HepG2 (cell line): ENCODE measurements around the gene SCT. TPM values are rescaled to one million over a fixed set of nuclear protein-coding genes. Genes with fewer than 3 reads are reported as not detected.

Source experiments
- FOSL1 ChIP-seq: sonication (generic); formaldehyde crosslinking; IDR thresholded peaks from 2 replicates; pipeline ENCODE4 v1.9.0; 2021; ENCODE audit warnings: missing genetic modification reagents, borderline replicate concordance
- GABPA ChIP-seq, 2 experiments: IDR thresholded peaks; 2 replicates each; pipeline ENCODE4 v1.6.1; 2011 to 2016; ENCODE audit warnings: low read depth in 2 of 2, low read length in 1 of 2, missing biosample characterization in 1 of 2, missing genetic modification characterization in 1 of 2
- GTF3A ChIP-seq: sonication (generic); formaldehyde crosslinking; conservative IDR thresholded peaks from 2 replicates; pipeline ENCODE4 v1.4.0; 2020; ENCODE audit warnings: mild to moderate bottlenecking, missing genetic modification reagents
- KDM4B ChIP-seq: sonication (generic); formaldehyde crosslinking; IDR thresholded peaks from 2 replicates; pipeline ENCODE4 v1.4.0; 2020; ENCODE audit warnings: missing genetic modification reagents
- KDM6A ChIP-seq: IDR thresholded peaks from 2 replicates; pipeline ENCODE4 v1.6.1; 2016; ENCODE audit warnings: low read depth
- MED13 ChIP-seq: sonication (generic); formaldehyde crosslinking; IDR thresholded peaks from 2 replicates; pipeline ENCODE4 v1.5.0; 2020; ENCODE audit warnings: missing genetic modification reagents
- NFIC ChIP-seq: IDR thresholded peaks from 2 replicates; pipeline ENCODE4 v1.6.1; 2012; ENCODE audit warnings: mild to moderate bottlenecking, low read length, inconsistent platforms
- TP53 ChIP-seq: sonication (generic); formaldehyde crosslinking; conservative IDR thresholded peaks from 2 replicates; pipeline ENCODE4 v1.4.0; 2020; ENCODE audit warnings: missing genetic modification reagents
- ZIK1 ChIP-seq: sonication (generic); formaldehyde crosslinking; IDR thresholded peaks from 2 replicates; pipeline ENCODE4 v1.5.0; 2020; ENCODE audit warnings: mild to moderate bottlenecking, low read depth, missing genetic modification reagents, borderline replicate concordance
- ZNF292 ChIP-seq: sonication (generic); formaldehyde crosslinking; IDR thresholded peaks from 2 replicates; pipeline ENCODE4 v1.8.1; 2022; ENCODE audit warnings: mild to moderate bottlenecking, low read depth, missing genetic modification reagents, borderline replicate concordance
- ZNF331 ChIP-seq: sonication (generic); formaldehyde crosslinking; IDR thresholded peaks from 2 replicates; pipeline ENCODE4 v1.4.0; 2020; ENCODE audit warnings: missing genetic modification reagents
- ZNF496 ChIP-seq: sonication (generic); formaldehyde crosslinking; IDR thresholded peaks from 2 replicates; pipeline ENCODE4 v1.8.1; 2023; ENCODE audit warnings: mild to moderate bottlenecking, moderate library complexity, missing genetic modification reagents; ENCODE audit not compliant: insufficient replicate concordance
- ZNF546 ChIP-seq: sonication (generic); formaldehyde crosslinking; conservative IDR thresholded peaks from 2 replicates; pipeline ENCODE4 v1.8.1; 2023; ENCODE audit warnings: mild to moderate bottlenecking, missing genetic modification reagents
- polyA plus RNA-seq, 8 experiments: library from polyadenylated mRNA; depleted of rRNA in 3 of 8; stranded (reverse) in 7 of 8; unstranded in 1 of 8; fragments of >200 nt; fragmentation: Illumina TruSeq in 4 of 8; extraction: Trizol in 4 of 8; gene quantifications; 2 replicates each; pipeline versions ENCODE4 v1.2.1 to v1.2.3, GENCODE V29; 2011 to 2016; ENCODE audit warnings: low read depth in 4 of 8, missing spikeins in 1 of 8, mixed read lengths in 1 of 8; ENCODE audit not compliant: insufficient read depth in 1 of 8
- total RNA-seq, 5 experiments: library from RNA; depleted of rRNA; stranded (reverse); fragments of >200 nt; fragmentation: Illumina TruSeq; extraction: Trizol; gene quantifications; 2 replicates each; pipeline ENCODE4 v1.2.3, GENCODE V29; 2016; ENCODE audit warnings: low read depth in 1 of 5
- TF ChIP-seq, protein P1 (sequence below): sonication (generic); formaldehyde crosslinking; IDR thresholded peaks from 2 replicates; pipeline ENCODE4 v1.5.1; 2020; ENCODE audit warnings: missing genetic modification reagents, mild to moderate bottlenecking, borderline replicate concordance
- TF ChIP-seq, protein P2 (sequence below): sonication (generic); formaldehyde crosslinking; IDR thresholded peaks from 2 replicates; pipeline ENCODE4 v1.8.0; 2022; ENCODE audit warnings: mild to moderate bottlenecking, missing genetic modification reagents, moderate library complexity
- TF ChIP-seq, protein P3 (sequence below): sonication (generic); formaldehyde crosslinking; IDR thresholded peaks from 2 replicates; pipeline ENCODE4 v1.4.0; 2020; ENCODE audit warnings: mild to moderate bottlenecking, missing genetic modification reagents
- TF ChIP-seq, protein P4 (sequence below): sonication (generic); formaldehyde crosslinking; IDR thresholded peaks from 2 replicates; pipeline ENCODE4 v1.4.0; 2020; ENCODE audit warnings: missing genetic modification reagents, borderline replicate concordance
- TF ChIP-seq, protein P5 (sequence below): sonication (generic); formaldehyde crosslinking; IDR thresholded peaks from 2 replicates; pipeline ENCODE4 v1.5.1; 2020; ENCODE audit warnings: mild to moderate bottlenecking, missing genetic modification reagents, moderate library complexity

Gene SCT
- total and polyA plus RNA-seq, 2 of the 13 experiments (the other 11 are each of a cell fraction or from before 2014, with no cell fraction given) = not detected

DNA sequence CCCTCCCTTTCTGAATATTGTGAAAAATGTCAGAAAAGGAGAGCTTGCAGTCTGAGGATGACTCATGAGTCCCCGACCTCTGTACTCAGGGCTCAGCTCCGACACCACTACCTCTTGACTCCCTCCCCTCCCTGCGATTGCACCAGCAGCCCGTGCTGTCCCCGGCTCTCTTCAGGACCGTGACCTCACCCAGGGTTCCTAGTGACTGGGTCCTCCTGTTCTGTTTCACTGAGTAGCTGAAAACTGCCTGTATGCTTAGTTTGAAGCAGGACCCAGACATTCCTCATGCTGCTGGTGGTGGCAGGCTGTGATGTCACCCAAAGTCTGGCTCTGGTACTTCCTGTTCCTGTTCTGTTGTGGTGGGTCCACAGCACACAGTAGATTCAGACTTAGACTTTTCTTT lies 39.0 kb downstream of the SCT start (continued):
- TF ChIP-seq, protein P1, sequence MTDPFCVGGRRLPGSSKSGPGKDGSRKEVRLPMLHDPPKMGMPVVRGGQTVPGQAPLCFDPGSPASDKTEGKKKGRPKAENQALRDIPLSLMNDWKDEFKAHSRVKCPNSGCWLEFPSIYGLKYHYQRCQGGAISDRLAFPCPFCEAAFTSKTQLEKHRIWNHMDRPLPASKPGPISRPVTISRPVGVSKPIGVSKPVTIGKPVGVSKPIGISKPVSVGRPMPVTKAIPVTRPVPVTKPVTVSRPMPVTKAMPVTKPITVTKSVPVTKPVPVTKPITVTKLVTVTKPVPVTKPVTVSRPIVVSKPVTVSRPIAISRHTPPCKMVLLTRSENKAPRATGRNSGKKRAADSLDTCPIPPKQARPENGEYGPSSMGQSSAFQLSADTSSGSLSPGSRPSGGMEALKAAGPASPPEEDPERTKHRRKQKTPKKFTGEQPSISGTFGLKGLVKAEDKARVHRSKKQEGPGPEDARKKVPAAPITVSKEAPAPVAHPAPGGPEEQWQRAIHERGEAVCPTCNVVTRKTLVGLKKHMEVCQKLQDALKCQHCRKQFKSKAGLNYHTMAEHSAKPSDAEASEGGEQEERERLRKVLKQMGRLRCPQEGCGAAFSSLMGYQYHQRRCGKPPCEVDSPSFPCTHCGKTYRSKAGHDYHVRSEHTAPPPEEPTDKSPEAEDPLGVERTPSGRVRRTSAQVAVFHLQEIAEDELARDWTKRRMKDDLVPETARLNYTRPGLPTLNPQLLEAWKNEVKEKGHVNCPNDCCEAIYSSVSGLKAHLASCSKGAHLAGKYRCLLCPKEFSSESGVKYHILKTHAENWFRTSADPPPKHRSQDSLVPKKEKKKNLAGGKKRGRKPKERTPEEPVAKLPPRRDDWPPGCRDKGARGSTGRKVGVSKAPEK (CRISPR knock-in tag) = no peak
- TF ChIP-seq ZNF331 (peak; percentile 68; the same call in 1 of the 2 replicates), ZNF546 (CRISPR knock-in tag) (no peak), GTF3A (CRISPR knock-in tag) (no peak), KDM6A (CRISPR knock-in tag) (peak; percentile 42; the same call in 1 of the 2 replicates), MED13 (CRISPR knock-in tag) (no peak), KDM4B (peak; percentile 80), TP53 (CRISPR knock-in tag) (no peak), ZNF496 (CRISPR knock-in tag) (no peak), ZIK1 (no peak), NFIC (no peak), GABPA (IDR thresholded peaks at IDR 0.05; ENCODE audit: low read depth, low read length) (no peak), GABPA (CRISPR knock-in tag; IDR thresholded peaks at IDR 0.05; ENCODE audit: low read depth) (peak; percentile 71), FOSL1 (CRISPR knock-in tag) (peak; percentile 94), ZNF292 (CRISPR knock-in tag) (peak; percentile 88; the same call in 1 of the 2 replicates)
- TF ChIP-seq, protein P2, sequence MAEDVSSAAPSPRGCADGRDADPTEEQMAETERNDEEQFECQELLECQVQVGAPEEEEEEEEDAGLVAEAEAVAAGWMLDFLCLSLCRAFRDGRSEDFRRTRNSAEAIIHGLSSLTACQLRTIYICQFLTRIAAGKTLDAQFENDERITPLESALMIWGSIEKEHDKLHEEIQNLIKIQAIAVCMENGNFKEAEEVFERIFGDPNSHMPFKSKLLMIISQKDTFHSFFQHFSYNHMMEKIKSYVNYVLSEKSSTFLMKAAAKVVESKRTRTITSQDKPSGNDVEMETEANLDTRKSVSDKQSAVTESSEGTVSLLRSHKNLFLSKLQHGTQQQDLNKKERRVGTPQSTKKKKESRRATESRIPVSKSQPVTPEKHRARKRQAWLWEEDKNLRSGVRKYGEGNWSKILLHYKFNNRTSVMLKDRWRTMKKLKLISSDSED (CRISPR knock-in tag) = no peak
- TF ChIP-seq, protein P3, sequence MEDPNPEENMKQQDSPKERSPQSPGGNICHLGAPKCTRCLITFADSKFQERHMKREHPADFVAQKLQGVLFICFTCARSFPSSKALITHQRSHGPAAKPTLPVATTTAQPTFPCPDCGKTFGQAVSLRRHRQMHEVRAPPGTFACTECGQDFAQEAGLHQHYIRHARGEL (CRISPR knock-in tag) = no peak
- TF ChIP-seq, protein P4, sequence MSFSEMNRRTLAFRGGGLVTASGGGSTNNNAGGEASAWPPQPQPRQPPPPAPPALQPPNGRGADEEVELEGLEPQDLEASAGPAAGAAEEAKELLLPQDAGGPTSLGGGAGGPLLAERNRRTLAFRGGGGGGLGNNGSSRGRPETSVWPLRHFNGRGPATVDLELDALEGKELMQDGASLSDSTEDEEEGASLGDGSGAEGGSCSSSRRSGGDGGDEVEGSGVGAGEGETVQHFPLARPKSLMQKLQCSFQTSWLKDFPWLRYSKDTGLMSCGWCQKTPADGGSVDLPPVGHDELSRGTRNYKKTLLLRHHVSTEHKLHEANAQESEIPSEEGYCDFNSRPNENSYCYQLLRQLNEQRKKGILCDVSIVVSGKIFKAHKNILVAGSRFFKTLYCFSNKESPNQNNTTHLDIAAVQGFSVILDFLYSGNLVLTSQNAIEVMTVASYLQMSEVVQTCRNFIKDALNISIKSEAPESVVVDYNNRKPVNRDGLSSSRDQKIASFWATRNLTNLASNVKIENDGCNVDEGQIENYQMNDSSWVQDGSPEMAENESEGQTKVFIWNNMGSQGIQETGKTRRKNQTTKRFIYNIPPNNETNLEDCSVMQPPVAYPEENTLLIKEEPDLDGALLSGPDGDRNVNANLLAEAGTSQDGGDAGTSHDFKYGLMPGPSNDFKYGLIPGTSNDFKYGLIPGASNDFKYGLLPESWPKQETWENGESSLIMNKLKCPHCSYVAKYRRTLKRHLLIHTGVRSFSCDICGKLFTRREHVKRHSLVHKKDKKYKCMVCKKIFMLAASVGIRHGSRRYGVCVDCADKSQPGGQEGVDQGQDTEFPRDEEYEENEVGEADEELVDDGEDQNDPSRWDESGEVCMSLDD (CRISPR knock-in tag) = no peak
- TF ChIP-seq, protein P5, sequence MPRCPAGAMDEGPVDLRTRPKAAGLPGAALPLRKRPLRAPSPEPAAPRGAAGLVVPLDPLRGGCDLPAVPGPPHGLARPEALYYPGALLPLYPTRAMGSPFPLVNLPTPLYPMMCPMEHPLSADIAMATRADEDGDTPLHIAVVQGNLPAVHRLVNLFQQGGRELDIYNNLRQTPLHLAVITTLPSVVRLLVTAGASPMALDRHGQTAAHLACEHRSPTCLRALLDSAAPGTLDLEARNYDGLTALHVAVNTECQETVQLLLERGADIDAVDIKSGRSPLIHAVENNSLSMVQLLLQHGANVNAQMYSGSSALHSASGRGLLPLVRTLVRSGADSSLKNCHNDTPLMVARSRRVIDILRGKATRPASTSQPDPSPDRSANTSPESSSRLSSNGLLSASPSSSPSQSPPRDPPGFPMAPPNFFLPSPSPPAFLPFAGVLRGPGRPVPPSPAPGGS = 0 out of 2 replicates have a peak, but pooled peaks have one; percentile 39
